Measurements from ENCODE around the gene HOMEZ.
"Not testable (repeated sequence)": the region's sequence is repeated elsewhere in the genome, so short reads cannot be mapped to it uniquely, and the experiment has no call there.

Gene HOMEZ

DNA sequence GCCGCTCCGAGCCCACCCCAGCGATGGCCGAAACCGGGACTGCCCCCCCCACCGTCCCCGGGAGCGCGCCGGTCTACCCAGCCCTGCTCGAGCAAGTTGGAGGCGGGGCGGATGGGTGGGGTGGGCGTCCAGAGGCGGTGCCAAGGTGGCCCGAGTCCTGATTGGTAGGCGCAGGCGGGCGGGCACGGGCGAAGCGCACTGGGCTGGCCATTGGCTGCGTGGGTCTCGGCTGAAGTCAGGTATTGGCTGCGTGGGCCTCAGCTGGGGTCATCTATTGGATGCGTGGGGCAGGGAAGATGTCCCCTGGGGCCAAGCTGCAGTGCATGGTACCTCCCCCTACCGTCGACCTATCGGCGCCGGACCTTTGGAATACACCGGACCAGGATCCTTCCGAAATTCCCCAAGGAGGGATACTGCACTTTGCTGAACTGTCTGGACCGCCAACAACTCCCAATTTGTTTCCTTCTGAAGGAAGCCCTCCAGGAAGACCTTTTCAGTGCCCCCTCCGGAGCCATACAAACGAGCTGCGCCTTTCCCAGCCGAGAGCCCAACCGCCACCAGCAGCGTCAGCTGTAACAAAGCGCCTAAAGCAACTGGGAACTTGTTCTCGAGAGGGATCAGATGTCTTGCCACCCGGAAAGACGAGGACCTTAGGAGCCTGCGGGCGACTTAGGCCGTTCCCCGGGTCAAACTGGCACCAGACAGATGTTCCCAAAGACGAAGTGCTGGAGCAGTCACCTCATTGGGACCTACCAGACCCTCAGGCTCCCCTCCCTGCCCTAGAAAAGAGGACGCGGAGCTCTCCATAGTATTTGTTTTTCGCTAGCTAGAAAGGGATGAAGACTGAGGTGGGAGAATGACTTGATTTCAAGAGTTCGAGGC is at the start of gene HOMEZ:
TSS of gene HOMEZ (minus strand) at position 113 of the 882 bp plus-strand sequence. CDS start 180 bp downstream, outside the sequence.
- peak; percentile 100 for DNase-seq

DNA sequence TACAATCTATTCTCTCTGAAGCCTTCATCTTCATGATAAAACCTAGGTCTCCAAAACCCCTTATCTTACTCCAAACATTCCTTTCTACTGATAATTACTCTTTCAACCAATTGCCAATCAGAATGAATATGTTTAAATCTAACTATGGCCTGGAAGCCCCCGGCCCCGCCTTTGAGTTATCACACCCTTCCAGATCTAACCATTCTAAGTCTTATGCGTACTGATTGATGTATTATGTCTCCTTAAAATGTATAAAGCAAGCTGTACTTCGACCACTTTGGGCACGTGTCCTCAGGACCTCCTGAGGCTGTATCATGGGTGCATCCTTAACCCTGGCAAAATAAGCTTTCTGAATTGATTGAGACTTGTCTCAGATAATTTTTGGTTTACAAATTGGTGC is 49.7 kb upstream of the HOMEZ start:
- no peak for DNase-seq

GRCh38 chr14:23327947-23328744 is 42.2 kb upstream of the HOMEZ start:
- peak; percentile 71 for DNase-seq

DNA sequence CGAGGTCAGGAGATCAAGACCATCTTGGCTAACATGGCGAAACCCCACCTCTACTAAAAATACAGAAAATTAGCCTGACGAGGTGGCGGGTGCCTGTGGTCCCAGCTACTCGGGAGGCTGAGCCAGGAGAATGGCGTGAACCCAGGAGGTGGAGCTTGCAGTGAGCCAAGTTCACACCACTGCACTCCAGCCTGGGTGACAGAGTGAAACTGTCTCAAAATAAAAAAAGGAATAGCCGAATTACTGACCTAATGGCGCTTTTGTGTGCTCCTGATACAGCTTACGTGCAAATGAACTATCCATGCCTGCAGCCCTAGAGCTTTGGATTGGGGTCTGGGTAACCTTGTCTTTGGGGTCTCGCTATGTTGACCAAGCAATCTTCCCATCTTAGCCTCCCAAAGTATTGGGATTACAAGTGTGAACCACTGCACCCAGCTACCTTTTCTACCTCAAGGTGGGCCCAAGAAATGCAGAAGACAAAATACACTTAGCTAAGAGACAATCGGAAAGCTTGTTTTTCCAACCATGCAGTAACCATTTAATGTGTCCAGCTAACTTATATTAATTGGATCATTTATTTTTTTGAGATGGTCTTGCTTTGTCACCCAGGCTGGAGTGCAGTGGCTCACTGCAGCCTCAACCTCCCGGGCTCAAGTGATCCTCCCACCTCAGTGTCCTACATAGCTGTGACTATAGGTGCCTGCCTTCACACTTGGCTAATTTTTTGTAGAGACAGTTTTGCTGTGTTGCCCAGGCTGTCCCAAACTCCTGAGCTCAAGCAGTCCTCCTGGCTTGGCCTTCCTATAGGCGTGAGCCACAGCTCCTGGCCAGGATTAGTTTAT is 40.8 kb upstream of the HOMEZ start:
- no peak for DNase-seq

- not testable (repeated sequence) for DNase-seq
Observed at GRCh38 chr14:23325746-23326145, 39.8 kb upstream of the HOMEZ start.

DNA sequence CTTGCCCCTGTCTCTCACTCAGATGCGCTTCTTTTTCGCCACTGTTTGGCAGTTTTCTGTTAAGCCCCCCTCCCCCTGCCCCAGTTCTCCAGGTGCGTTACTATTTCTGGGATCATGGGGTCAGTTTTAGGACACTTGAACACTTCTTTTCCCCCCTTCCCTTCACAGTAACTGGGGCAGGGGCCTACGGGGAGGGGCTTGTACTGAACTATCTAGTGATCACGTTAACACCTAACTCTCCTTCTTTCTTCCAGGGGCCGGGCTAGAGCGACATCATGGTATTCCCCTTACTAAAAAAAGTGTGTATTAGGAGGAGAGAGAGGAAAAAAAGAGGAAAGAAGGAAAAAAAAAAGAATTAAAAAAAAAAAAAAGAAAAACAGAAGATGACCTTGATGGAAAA is 39.1 kb upstream of the HOMEZ start:
- no peak for DNase-seq

GRCh38 chr14:23324455-23324846 is 38.5 kb upstream of the HOMEZ start:
- DNase-seq, result no peak

DNA sequence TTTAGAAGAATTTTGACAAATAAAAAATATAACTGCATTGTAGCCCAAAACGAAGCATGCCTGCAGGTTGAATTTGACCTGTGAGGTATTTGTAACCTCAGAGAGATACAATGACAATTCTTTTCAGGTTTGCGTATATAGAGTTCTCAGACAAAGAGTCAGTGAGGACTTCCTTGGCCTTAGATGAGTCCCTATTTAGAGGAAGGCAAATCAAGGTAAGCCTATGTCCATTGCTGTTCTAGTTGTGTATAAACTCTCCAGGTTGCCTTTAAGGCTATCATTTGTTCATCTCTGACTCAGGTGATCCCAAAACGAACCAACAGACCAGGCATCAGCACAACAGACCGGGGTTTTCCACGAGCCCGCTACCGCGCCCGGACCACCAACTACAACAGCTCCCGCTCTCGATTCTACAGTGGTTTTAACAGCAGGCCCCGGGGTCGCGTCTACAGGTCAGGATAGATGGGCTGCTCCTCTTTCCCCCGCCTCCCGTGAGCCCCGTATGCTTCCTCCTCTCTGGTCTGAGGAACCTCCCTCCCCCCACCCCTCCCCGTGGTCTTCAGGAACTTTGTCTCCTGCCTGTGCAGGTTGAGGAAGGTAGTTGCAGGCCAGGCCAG is 38.0 kb upstream of the HOMEZ start:
- no peak for DNase-seq

DNA sequence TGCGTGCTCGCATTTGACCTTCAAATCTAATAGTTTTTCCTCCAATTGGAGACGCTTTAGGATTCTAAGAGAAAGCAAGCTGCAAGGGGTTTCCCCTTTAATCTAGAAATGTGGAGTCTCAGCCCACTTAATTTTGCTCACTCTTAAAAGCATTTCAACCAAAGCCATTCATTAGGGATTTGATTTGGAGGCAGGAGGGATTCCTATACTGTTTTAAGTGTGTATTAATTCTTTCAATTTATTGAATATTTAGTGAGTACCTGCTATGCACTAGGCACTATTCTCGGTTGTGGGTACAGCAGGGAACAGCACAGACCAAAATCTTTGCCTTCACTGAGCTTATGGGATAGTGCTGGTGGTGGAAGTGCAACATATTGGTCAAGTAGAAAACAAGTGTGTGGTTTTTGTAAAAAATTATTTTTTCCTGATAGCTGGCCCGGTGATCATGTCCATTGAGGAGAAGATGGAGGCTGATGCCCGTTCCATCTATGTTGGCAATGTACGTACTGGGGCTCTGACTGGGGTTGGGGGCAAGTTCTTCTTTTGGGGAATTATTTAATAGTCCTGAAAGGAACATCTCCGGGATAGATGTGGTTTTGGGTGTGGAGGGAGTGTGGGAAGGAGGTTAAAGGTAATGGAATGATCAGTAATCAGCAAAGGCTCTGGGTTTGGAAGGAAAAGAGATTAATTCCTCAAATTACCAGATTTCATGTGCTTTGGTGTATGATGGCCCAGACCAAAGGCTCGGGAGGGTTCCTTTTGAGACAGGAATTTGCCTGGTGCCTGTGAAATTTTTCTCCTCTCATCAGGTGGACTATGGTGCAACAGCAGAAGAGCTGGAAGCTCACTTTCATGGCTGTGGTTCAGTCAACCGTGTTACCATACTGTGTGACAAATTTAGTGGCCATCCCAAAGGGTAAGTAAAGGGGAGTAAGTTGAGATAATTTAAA is 36.9 kb upstream of the HOMEZ start:
- no peak for DNase-seq

GRCh38 chr14:23321572-23322547 is 35.9 kb upstream of the HOMEZ start:
- peak; percentile 44 for DNase-seq

- peak; percentile 100 for DNase-seq
Observed at GRCh38 chr14:23320584-23321571, 34.9 kb upstream of the HOMEZ start, which contains the start of gene PABPN1. PABPN1 (plus strand) TSS chr14:23321457; CDS start chr14:23321470, 13 bp downstream.

GRCh38 chr14:23319746-23320583 is 34.0 kb upstream of the HOMEZ start:
- DNase-seq, result no peak

DNA sequence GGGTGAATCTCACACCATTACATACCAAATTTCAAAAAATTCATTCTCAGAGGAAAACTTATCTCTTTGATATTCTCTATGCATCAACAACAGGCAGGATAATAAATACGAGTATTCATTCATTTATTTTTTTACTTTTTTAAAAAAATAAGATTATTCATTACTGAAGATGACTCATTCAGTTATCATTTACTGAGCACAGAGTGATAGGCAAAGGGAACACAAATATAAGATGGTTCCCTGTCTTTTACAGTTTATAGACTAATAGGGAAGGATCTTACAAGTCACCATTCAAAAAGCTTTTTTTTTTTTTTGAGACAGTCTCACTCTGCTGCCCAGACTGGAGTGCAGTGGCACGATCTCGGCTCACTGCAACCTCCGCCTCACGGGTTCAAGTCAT is 30.4 kb upstream of the HOMEZ start:
- DNase-seq, result no peak

GRCh38 chr14:23310546-23310945 is 24.6 kb upstream of the HOMEZ start:
- DNase-seq, result no peak

DNA sequence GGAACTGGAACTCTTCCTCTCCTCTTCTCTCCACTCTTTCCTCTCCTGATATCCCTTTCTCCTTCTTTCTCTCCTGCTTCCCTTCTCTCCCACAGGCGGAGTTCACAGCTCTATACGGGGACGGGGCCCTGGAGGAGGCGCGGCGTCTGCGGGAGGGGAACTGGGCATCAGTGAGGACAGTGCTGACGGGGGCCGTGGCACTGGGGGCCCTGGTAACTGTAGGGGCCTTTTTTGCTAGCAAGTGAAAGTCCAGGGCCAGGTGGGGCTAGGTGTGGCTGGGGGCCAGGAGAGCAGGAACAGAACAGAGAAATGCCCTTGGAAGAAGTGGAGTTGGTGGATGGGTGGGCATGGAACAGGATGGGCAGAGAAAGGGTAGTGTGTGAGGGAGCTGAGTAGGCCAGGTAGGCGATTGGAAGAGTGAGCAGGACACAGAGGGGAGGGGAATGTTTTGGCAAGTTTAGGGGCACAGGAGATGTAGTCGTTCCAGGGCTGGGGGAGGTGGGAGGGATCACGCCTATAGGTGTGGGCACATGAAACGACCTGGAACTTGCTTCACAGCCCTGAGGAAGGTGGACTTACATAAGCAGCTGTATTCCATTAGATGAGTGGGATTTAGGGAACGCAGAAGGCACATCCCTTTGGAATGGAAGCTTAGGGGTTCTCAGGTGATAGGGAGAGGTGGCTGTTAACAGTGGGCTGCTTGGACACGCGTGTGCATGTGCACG is 23.0 kb upstream of the HOMEZ start:
- no peak for DNase-seq

- no peak for DNase-seq
Observed at GRCh38 chr14:23307687-23308644, 22.0 kb upstream of the HOMEZ start.
